NCI-H2227 (cell line): ENCODE data around the gene CENPW.

ENCODE experiments used
- DNase-seq: peaks from one replicate; lab custom pipeline; 2025; ENCODE audit not compliant: unreplicated experiment; lab: John Stamatoyannopoulos, UW

Gene CENPW

GRCh38 chr6:126372626-126373025 lies 32.7 kb downstream of the CENPW start:
- DNase-seq: no peak

GRCh38 chr6:126373344-126373743 lies 33.4 kb downstream of the CENPW start:
- DNase-seq: no peak

- DNase-seq: no peak
Measured at GRCh38 chr6:126374372-126374771, 34.5 kb downstream of the CENPW start.

- no peak for DNase-seq
Measured at GRCh38 chr6:126376682-126377081, 36.8 kb downstream of the CENPW start.

GRCh38 chr6:126377594-126378153 lies 37.8 kb downstream of the CENPW start:
- DNase-seq: no peak

- DNase-seq: no peak
Measured at GRCh38 chr6:126380072-126380583, 40.2 kb downstream of the CENPW start.

GRCh38 chr6:126381498-126381897 lies 41.6 kb downstream of the CENPW start:
- no peak for DNase-seq

- no peak for DNase-seq
Measured at GRCh38 chr6:126383203-126383602, 43.3 kb downstream of the CENPW start.

- no peak for DNase-seq
Measured at GRCh38 chr6:126385536-126385935, 45.6 kb downstream of the CENPW start.

GRCh38 chr6:126388104-126388598 lies 48.2 kb downstream of the CENPW start:
- no peak for DNase-seq

- DNase-seq: no peak
Measured at GRCh38 chr6:126396131-126396530, 56.2 kb downstream of the CENPW start.
